Measurements from ENCODE around the gene HTR3E.
"Not testable (repeated sequence)": the region's sequence is repeated elsewhere in the genome, so short reads cannot be mapped to it uniquely, and the experiment has no call there.

HTR3E gene, protein sequence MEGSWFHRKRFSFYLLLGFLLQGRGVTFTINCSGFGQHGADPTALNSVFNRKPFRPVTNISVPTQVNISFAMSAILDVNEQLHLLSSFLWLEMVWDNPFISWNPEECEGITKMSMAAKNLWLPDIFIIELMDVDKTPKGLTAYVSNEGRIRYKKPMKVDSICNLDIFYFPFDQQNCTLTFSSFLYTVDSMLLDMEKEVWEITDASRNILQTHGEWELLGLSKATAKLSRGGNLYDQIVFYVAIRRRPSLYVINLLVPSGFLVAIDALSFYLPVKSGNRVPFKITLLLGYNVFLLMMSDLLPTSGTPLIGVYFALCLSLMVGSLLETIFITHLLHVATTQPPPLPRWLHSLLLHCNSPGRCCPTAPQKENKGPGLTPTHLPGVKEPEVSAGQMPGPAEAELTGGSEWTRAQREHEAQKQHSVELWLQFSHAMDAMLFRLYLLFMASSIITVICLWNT

DNA sequence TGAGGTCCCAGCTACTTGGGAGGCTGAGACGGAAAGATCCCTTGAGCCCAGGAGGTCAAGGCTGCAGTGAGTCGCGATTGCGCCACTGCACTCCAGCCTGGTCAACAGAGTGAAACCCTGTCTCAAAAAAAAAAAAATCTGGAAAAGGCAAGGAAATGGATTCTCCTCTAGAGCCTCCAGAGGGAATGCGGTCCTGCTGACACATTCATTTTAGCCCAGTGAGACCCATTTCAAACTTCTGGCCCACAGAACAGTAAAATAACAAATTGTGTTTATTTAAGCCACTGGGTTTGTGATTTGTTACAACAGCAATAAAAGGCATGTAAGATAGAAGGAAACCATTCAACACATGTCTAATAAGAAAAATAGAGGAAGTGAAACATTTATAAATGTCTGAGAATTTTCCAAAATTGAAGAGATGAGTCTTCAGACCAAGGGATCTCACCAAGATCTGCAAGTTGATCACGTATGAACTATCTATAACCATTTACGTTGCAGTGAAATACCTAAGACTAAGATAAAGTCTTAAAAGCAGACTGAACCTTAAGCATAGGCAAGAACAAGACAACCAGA lies at the start of gene HTR3E:
TSS of gene HTR3E (plus strand) at position 254 of the 573 bp plus-strand sequence. CDS start 466 bp downstream, outside the sequence.
- no peak for DNase-seq

DNA sequence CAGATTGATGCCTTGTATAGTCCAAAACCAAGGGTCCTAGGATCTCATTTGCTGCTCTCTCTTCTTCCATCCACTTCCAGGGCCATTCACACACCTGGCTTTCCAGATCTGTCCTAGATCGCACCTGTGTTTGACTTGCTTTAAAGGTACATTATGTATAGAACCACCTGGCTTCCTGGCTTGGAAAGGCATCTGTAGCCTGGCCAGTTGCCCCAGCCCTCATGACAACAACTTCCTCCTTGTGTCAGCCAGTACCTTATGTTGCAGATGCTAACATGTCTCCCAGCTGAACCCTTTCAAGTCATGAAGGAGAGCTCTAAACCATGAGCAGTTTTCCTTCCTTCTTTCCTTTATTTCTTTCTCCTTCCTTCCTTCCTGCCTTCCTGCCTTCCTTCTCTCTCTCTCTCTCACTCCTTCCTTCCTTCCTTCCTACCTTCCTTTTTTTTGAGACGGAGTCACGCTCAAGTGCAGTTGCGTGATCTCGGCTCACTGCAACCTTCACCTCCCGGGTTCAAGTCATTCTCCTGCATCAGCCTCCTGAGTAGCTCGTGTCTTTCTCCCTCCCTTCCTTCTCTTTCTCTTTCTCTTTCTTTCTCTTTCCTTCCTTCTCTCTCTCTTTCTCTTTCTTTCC lies 46.5 kb upstream of the HTR3E start:
- DNase-seq, result no peak

DNA sequence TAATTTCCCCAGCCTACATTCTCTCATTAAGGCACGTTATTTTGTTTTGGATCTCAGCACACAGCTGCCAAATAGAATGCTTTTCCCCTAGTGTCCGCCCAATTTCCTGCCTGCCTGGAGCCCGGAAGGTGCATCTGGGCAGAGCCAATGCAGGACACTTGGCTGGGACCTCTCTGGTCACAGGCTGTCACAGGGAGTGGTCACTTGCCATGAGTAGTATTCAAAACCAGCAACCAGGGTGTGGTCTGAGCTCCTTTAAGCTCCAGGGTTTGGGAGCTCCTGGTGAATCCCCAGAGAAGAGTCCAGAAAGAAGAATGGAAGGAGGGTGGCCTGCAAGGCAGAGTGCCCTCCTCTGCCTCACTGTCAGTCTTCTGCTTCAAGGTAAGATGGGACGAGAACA lies 44.1 kb upstream of the HTR3E start, which contains the start of gene HTR3C:
TSS of gene HTR3C (plus strand) at position 281 of the 400 bp plus-strand sequence. CDS start at position 315, 34 bp downstream.
- DNase-seq, result no peak

DNA sequence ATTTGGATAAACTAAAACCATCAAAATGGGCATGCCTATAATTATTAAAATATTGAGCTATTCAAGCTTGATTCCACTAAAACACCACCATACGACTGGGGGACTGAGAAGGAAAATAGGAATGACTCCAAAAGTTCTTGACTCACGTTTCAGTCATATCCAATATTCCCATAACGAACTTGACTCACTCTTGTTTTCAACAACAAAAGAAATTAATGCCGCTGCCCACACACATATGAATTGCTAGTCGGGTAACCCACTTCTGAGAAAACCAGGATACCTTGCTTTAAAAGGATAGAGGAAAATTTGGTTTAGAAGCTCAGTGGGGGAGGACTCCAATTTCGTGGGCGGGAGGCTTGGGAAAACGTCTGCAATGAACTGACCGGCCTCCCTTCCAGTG lies 38.8 kb upstream of the HTR3E start:
- DNase-seq, result no peak

DNA sequence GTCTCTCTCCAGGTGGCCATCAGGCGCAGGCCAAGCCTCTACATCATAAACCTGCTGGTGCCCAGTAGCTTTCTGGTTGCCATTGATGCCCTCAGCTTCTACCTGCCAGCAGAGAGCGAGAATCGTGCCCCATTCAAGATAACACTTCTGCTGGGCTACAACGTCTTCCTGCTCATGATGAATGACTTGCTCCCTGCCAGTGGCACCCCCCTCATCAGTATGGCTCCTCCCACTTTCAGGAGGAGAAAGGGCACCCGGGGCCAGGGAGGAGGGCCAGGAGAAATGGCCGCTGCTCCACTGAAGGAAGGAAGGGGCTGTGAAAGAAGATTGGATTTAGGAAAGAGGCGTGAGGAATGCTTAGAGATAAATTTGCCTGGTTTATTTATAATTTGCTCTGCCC lies 37.4 kb upstream of the HTR3E start:
- DNase-seq, result no peak

DNA sequence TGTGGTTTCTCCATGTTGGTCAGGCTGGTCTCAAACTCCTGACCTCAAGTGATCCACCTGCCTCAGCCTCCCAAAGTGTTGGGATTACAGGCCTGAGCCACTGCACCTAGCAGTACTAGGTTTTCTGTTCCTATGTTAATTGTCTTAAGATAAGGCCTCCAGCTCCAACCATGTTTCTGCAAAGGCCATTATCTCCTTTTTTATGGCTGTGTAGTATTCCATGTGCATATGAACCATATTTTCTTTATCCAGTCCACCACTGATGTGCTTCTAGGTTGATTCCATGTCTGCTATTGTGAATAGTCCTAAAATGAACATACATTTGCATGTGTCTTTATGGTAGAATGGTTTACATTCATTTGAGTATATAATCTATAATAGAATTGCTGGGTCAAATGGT lies 34.2 kb upstream of the HTR3E start:
- DNase-seq, result no peak

DNA sequence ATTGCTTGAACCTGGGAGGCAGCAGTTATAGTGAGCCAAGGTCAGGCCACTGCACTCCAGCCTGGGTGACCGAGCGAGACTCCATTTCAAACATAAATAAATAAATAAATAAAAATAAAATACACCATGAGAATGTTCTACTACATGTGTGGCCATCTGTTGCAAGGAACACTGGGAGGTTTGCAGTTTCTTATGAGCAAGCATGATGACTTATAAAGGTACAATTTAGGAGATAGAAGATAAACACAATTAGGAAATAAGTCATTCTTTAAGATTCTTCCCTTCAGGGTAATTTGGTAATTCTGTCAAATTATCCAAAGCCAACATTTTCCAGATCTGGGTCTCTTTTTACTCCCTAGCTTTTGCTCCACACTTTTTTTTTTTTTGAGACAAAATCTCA lies 30.7 kb upstream of the HTR3E start:
- DNase-seq, result no peak

DNA sequence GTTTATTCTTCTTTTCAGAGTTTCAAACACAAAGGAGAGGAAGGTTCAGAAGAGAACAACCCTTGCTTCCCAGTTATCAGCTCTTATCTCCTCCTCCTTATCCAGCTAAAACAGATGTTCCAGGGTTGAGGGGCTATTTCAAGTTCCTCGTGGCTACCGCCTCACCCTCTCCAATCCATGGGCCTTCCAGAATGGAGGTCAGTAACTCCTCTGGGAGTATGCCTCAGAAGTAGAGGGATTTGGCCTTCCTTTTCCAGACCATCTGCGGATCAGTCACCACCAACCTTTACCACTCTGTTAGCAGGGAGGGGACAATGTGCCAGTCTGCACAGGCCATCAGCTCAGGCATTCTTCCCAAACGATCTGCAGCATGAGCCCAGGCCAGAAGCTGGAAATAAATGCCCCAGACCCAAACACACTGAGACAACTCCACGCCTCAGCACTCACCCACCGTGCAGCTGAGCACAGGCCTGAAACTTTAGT lies 29.2 kb upstream of the HTR3E start:
- DNase-seq, result no peak

DNA sequence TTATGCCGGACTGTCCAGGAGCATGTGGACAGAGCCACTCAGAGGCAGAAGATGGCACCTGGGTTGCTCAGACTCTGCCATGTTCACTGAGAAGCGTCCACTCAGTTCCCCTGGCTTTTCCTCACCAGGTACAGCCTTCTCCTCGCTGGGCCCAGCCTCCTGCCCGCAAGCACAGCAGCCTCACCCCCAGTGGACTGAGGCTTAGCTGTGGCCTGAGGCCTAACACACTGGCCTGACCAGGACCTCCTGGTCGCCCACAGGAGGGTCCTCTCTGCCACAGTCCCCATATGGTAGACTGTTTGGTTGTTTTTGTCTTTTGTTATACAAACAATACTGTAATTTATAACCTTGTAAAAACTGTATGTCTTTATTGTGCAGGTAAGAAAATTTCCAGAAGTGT lies 28.5 kb upstream of the HTR3E start:
- DNase-seq, result no peak

DNA sequence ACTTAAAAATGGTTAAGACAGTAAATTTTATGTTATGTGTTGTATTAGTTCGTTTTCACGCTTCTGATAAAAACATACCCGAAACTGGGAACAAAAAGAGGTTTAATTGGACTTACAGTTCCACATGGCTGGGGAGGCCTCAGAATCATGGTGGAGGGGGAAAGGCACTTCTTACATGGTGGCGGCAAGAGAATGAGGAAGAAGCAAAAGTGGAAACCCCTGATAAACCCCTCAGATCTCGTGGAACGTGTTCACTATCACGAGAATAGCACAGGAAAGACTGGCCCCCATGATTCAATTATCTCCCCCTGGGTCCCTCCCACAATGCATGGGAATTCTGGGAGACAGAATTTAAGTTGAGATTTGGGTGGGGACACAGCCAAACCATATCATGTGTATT lies 25.7 kb upstream of the HTR3E start:
- not testable (repeated sequence) for DNase-seq

DNA sequence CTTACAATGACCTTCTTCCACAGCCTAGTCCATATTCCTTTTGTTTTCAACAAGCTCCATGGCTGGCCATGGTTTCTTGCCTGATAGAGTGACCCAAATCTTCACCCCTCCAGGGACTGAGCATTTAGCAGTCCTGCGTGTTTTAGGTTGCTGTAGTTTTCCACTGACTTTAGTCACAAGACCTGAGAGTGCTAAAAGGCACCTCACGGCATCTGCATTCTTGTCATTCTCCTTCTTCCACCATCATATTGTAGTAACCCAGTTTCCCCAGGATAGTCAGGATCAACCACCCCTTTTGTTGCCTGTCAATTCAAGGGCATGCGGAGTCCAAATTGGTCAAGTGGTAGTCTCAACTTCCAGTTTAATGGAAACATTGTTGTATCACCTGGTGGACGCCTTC lies 23.2 kb upstream of the HTR3E start:
- no peak for DNase-seq

DNA sequence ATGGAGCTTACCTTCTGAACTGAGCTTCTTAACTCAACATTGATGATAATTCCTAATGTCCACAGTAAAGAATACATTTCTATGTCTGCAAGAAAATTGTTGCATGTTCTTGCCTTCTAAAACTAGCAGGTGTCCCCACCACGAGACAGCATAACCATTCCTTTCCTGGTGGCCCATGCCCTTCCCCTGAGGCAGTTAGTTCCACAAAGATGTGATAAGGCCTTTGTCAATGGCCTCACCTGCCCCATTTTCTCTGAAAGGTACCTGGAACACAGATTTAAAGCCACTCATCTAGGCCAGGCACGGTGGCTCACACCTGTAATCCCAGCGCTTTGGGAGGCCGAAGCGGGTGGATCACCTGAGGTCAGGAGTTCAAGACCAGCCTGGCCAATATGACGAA lies 21.0 kb upstream of the HTR3E start:
- DNase-seq, result no peak

DNA sequence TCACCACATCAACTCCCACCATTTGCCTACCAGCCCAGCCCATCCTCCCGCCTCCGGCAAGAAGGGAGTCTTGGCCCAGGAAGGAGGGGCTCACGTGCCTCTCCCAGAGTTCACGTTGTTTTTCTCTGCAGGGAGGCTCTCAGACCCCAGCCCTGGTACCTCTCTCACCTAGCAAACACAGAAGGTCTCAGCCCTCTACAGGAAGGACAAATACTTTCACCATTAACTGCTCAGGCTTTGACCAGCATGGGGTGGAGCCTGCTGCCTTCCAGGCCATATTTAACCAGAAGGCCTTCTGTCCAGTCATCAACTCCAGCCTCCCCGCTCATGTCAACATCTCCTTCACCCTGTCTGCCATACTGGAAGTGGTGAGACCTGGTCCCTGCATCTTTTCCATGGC lies 19.0 kb upstream of the HTR3E start:
- DNase-seq, result no peak

DNA sequence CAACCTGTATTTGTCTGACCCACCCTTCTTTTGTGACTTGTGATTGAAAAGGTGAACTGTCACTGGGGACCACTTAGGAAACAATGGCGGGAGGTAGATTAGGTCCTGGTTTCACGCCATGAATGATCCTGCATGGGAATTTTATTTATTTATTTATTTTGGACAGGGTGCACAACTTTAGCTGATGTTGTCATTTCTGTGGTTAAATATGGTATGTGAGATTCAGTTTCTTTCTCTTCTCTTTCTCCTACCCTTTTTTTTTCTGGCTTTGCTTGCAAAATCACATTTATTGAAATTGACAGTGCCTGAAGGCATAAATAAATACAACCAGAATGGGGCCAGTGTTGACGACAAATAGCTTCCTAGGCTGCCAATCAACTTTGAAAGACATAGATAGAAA lies 18.0 kb upstream of the HTR3E start:
- no peak for DNase-seq

DNA sequence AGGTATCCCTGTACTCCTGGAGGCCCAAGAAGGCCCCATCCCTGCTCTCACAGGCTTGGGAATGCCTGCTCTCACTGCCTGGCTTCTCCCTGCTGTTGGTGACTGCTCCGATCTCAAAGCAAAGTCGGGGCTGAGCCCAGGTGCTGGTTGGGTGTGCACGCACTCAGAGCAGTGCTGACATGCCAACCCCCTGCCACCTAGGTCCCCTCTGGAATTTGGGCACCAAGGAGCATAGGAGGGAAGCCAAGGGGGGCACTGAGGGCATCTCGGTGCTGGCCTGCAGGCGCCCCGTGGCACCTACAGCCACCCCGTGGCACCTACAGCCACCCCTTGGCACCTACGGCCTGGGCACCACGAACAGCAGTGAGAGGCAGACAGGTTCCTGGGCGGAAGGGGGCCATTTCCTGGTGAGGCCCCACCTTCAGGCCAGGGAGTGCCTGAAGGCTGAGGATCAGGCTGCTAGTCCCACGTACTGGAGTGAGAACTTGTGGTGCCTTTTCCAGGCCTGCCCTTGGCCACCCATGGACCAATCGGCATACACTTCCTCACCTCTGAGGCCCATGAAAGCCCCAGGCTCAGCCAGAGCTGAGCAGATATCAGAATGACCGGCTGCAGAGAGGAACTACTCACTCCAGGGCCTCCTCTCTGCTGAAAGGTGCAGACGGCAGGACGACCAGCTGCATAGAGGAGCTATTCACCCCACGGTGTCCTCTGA lies 15.6 kb upstream of the HTR3E start:
- no peak for DNase-seq

DNA sequence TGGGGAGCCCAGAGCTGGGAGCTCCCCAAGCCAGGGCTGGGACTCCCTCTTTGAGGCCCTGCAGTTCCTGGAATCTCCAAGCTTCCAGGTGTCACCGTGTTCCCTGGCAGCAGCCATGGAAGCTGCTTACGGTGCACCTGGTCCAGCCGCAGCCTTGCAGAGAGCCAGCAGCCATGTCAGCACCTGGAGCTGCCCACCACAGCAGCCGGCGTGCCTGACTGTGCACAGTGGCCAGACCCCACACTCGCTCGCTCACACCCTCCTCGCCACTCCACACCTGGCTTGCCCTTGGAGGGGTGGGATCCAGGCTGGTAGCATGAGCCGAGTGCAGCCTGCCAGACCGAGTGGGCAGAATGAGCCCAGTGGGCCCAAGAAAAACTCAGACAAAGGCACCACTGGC lies 14.8 kb upstream of the HTR3E start:
- DNase-seq, result no peak

DNA sequence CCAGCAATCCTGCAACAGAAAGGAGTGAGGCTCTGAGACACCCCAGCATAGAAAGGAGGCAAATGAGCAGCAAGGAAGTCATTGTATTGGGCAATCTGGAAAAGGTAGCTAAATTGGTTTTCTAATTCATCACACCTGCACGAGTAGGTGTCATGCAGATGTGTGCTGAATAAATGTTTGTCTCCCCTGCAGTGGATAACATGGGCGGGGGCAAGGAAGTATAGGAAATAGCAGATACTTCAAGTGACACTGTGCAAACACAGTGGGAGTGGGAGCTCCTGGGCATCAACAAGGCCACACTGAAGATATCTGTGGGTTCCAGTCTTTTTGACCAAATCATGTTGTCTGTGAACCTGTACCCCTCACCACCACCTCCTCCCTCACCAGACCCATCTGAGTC lies 14.4 kb upstream of the HTR3E start:
- DNase-seq, result no peak

DNA sequence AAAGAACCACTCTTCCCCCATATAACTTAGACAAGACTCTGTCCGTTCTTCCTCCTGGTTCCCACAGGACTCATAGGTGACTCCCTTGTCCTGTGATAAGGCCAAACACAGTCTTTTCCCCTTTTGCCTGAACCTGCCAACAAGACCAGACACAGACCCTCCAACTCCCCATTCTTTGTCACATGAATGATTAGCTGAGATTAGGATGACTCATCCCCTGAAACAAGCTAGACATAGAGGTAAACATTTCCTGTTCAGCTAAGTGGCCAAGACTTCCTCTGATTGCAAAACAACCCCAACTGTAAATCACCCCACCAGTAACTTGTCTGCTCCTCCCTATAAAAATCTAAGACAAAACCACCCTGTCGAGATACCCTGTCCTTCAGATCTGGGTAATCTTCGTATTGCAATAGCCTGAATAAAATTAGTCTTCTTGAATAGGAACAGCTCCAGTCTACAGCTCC lies 11.4 kb upstream of the HTR3E start:
- no peak for DNase-seq

DNA sequence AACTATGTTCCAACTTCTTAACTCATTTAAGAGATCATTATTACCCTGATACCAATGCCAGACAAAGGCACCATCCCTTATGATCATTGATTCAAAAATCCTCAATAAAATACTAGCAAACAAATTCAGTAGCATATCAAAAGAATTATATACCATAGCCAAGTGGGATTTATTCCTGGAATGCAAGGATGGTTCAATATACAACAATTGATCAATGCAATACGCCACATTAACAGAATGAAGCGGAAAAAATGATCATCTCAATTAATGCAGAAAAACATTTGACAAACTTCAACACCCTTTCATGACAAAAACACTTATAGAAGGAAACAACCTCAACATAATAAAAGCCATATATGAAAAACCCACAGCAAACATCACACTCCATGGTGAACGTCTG lies 4.7 kb upstream of the HTR3E start:
- DNase-seq, result no peak

DNA sequence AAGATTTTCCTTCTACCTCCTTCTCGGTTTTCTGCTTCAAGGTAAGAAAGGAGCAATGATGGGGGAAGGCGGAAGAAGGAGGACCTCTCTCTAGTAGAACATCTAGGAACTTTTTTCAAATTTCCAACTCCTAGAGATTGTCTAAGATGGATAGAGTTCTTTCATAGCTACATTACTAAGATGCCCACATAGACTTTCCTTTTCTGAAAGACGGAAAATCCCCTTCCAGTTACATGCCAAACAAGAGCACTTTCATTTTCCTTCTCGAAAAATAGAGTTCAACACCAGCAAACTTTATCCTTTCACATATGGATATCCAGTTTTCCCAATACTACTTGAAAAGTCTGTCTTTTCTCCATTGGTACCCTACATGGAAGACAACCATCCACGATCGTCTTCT lies 692 bp downstream of the HTR3E start:
- DNase-seq, result no peak

DNA sequence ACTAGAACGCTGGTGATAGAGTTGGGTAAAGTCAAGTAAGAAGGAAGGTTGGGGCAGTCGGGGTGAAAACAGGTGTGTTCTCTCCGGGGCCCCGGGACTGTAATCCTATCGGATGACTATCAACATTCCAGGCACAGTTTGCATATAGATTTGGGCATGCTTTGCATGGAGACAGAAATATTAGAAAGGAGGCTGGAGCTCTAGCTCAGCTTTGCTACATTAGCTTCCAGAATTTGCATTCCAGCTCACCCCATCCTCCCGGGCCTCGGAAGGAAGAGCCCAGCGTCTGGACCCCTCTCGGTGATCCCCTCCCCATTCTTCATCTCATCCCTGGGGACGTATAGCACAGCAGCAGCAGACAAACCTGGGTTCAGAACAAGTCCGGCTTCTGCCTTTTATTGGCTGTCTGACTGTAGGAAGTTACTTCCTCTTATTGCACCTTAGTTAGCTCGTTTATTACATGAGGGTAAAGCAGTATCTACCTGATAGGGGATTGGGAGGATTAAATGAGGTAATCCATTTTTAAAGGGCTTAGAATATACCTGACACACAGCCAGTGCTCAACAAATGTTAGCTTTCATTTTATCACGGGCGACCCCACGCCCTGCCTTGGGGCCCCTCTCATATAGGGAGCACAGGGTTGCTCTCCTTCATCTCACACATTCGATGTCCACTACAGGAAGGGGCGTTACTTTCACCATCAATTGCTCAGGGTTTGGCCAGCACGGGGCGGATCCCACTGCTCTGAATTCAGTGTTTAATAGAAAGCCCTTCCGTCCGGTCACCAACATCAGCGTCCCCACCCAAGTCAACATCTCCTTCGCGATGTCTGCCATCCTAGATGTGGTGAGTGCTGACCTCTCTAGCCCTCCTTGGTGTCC lies 3.2 kb downstream of the HTR3E start:
- DNase-seq, result no peak

DNA sequence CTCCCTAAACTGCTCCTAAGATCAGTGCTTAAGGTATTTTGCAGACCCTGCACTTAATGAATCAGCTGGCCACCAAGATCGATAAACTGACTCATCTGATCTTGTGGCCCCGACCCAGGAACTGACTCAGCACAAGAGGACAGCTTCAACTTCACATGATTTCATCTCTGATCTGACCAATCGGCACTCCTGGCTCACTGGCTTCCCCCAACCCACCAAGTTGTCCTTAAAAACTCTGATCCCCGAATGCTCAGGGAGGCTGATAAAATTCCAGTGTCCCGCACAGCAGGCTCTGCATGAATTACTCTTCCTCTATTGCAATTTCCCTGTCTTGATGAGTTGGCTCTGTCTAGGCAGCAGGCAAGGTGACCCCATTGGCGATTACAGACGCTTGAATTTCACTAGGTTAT lies 13.5 kb downstream of the HTR3E start:
- DNase-seq, result no peak
